HG02970 (cell line): ENCODE results near the gene MAP3K20.
"Not testable (repeated sequence)": the region's sequence is repeated elsewhere in the genome, so short reads cannot be mapped to it uniquely, and the experiment has no call there.

ENCODE experiments used
- ATAC-seq: cut with Tn5 transposase; IDR thresholded peaks from one replicate; pipeline ENCODE4 v1.9.1; 2021; ENCODE audit warnings: mild to moderate bottlenecking, moderate library complexity, moderate number of reproducible peaks; ENCODE audit not compliant: unreplicated experiment, low FRiP score

MAP3K20 gene

GRCh38 chr2:173290518-173290917, 214.9 kb downstream of the MAP3K20 start:
- no peak for ATAC-seq

GRCh38 chr2:173291412-173291811, 215.8 kb downstream of the MAP3K20 start:
- ATAC-seq = no peak

- ATAC-seq = no peak
These were observed 220.6 kb downstream of the MAP3K20 start for GRCh38 chr2:173296235-173296634.

- no peak for ATAC-seq
These were observed 223.0 kb downstream of the MAP3K20 start for GRCh38 chr2:173298536-173299097.

GRCh38 chr2:173299764-173300163, 224.1 kb downstream of the MAP3K20 start:
- no peak for ATAC-seq

GRCh38 chr2:173300458-173300857, 224.8 kb downstream of the MAP3K20 start:
- no peak for ATAC-seq

GRCh38 chr2:173301549-173301948, 225.9 kb downstream of the MAP3K20 start:
- ATAC-seq = not testable (repeated sequence)

GRCh38 chr2:173305303-173305702, 229.7 kb downstream of the MAP3K20 start:
- no peak for ATAC-seq

GRCh38 chr2:173307293-173307692, 231.6 kb downstream of the MAP3K20 start:
- no peak for ATAC-seq

- not testable (repeated sequence) for ATAC-seq
These were observed 233.7 kb downstream of the MAP3K20 start for GRCh38 chr2:173309370-173309769.

GRCh38 chr2:173311844-173312606, 236.4 kb downstream of the MAP3K20 start:
- no peak for ATAC-seq
